Kidney epithelial cell (primary cell): Measurements from ENCODE around the gene SEC24C. TPM values are rescaled to one million over a fixed set of nuclear protein-coding genes. Genes with fewer than 3 reads are reported as not detected.
"Not testable (repeated sequence)": the region's sequence is repeated elsewhere in the genome, so short reads cannot be mapped to it uniquely, and the experiment has no call there.

Experiments
- DNase-seq: peaks from one replicate; pipeline ENCODE4 v3.0.0-alpha.2; 2010; ENCODE audit warnings: low read depth
- H3K27me3 ChIP-seq: 2 replicates; pipeline ENCODE4 v1.6.0; 2011; ENCODE audit warnings: low read length; ENCODE audit not compliant: control insufficient read depth, insufficient read depth
- H3K36me3 ChIP-seq: 2 replicates; pipeline ENCODE4 v1.5.1; 2011; ENCODE audit warnings: low read length; ENCODE audit not compliant: control insufficient read depth, insufficient read depth
- H3K4me3 ChIP-seq: 2 replicates; pipeline ENCODE4 v1.5.1; 2011; ENCODE audit warnings: low read depth, mild to moderate bottlenecking, control low read depth, low read length
- total RNA-seq: library from RNA; depleted of rRNA; stranded (reverse); fragments of >200 nt; gene quantifications from 2 replicates; pipeline ENCODE4 v1.2.3, GENCODE V29; 2015
- TF ChIP-seq, protein P1 (sequence below): IDR thresholded peaks from 2 replicates; pipeline ENCODE4 v1.5.1; 2011; ENCODE audit warnings: mild to moderate bottlenecking, moderate library complexity, low read length, control low read depth, inconsistent platforms; ENCODE audit not compliant: insufficient read depth, poor library complexity, severe bottlenecking

SEC24C gene
- total RNA-seq, 1 donor from 2014 or later: 61.0 TPM

GRCh38 chr10:73793456-73793855 lies 49.3 kb downstream of the SEC24C start:
- H3K36me3 ChIP-seq: peaks cover 1% of the 10 kb centered on the region
- no peak for DNase-seq
- no peak overlapping the region for H3K4me3 ChIP-seq
- no peaks in the 10 kb centered on the region for H3K27me3 ChIP-seq
- TF ChIP-seq, protein P1, sequence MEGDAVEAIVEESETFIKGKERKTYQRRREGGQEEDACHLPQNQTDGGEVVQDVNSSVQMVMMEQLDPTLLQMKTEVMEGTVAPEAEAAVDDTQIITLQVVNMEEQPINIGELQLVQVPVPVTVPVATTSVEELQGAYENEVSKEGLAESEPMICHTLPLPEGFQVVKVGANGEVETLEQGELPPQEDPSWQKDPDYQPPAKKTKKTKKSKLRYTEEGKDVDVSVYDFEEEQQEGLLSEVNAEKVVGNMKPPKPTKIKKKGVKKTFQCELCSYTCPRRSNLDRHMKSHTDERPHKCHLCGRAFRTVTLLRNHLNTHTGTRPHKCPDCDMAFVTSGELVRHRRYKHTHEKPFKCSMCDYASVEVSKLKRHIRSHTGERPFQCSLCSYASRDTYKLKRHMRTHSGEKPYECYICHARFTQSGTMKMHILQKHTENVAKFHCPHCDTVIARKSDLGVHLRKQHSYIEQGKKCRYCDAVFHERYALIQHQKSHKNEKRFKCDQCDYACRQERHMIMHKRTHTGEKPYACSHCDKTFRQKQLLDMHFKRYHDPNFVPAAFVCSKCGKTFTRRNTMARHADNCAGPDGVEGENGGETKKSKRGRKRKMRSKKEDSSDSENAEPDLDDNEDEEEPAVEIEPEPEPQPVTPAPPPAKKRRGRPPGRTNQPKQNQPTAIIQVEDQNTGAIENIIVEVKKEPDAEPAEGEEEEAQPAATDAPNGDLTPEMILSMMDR: no peak

DNA sequence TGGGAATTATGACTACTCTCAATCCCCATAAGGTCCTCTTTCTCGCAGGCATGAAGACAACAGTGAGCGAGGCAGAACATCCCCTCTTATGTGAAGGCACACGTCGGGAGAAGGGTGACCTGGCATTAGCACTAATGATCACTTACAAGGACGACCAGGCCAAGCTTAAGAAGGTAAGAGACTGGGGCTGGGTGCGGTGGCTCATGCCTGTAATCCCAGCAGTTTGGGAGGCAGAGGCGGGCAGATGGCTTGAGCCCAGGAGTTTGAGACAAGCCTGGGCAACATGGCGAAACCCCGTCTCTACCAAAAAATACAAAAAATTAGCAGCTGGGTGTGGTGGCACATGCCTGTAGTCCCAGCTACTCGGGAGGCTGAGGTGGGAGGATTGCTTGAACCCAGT lies 51.3 kb downstream of the SEC24C start:
- not testable (repeated sequence) for H3K36me3 ChIP-seq, DNase-seq, H3K27me3 ChIP-seq, H3K4me3 ChIP-seq

DNA sequence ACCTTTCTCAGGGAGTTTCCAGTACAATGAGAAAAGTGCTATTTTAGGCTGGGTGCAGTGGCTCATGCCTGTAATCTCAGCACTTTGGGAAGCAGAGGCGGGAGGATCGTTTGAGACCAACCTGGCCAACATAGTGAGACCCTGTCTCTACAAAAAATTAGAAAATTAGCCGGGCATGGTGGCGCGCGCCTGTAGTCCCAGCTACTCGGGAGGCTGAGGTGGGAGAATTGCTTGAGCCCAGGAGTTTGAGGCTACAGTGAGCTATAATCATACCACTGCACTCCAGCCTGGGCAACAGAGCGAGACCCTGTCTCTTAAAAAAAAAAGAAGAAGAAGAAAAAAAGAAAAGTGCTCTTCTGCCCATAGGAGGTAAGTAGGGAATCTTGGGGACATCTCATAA lies 51.9 kb downstream of the SEC24C start:
- H3K4me3 ChIP-seq, DNase-seq, H3K27me3 ChIP-seq, H3K36me3 ChIP-seq: not testable (repeated sequence)

DNA sequence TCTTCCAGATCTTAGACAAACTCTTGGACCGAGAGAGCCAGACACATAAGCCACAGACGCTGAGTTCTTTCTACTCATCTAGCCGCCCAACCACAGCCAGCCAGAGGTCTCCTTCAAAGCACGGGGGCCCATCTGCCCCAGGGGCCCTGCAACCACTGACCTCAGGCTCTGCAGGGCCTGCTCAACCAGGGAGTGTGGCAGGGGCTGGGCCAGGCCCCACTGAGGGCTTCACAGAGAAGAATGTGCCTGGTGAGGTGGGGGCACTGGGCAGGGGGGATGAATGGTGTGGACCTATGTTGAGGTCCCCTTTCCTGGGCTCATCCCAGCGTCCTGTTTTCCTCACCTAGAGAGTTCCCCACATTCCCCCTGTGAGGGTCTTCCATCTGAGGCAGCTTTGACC lies 52.6 kb downstream of the SEC24C start:
- peaks cover 1% of the 10 kb centered on the region for H3K36me3 ChIP-seq
- TF ChIP-seq, protein P1: no peak

DNA sequence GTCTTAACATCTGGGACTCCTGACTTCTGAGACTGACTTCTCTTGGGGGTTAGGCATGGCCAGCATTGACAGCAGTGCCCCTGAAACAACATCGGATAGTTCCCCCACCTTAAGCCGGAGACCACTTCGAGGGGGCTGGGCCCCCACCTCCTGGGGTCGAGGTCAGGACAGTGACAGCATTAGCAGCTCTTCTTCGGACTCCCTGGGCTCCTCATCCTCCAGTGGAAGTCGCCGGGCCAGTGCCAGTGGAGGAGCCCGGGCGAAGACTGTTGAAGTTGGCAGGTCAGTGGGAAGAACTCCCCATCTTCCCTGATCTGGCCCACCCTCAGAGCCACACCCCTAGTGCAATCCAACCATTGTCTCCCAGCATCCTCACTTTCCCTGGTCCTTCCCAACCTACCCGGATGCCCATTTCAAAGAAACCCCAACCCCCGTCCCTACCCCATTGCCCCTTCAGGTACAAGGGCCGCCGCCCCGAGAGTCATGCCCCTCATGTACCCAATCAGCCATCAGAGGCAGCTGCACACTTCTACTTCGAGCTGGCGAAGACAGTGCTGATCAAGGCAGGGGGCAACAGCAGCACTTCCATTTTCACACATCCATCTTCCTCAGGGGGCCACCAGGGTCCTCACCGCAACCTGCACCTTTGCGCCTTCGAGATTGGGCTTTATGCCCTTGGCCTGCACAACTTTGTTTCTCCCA lies 53.3 kb downstream of the SEC24C start:
- no peak overlapping the region for H3K4me3 ChIP-seq
- DNase-seq: no peak

More for the DNA sequence above, 52.6 kb downstream of the SEC24C start:
- H3K27me3 ChIP-seq: no peaks in the 10 kb centered on the region
- no peak for DNase-seq
- no peak overlapping the region for H3K4me3 ChIP-seq

GRCh38 chr10:73798087-73798486 lies 53.9 kb downstream of the SEC24C start:
- no peak for DNase-seq
- Histone ChIP-seq H3K4me3 (no peak overlapping the region), H3K36me3 (peaks cover 1% of the 10 kb centered on the region), H3K27me3 (no peaks in the 10 kb centered on the region)
- TF ChIP-seq, protein P1: no peak

More for the DNA sequence above, 53.3 kb downstream of the SEC24C start:
- TF ChIP-seq, protein P1: no peak
- Histone ChIP-seq H3K36me3 (peaks cover 1% of the 10 kb centered on the region), H3K27me3 (no peaks in the 10 kb centered on the region)

DNA sequence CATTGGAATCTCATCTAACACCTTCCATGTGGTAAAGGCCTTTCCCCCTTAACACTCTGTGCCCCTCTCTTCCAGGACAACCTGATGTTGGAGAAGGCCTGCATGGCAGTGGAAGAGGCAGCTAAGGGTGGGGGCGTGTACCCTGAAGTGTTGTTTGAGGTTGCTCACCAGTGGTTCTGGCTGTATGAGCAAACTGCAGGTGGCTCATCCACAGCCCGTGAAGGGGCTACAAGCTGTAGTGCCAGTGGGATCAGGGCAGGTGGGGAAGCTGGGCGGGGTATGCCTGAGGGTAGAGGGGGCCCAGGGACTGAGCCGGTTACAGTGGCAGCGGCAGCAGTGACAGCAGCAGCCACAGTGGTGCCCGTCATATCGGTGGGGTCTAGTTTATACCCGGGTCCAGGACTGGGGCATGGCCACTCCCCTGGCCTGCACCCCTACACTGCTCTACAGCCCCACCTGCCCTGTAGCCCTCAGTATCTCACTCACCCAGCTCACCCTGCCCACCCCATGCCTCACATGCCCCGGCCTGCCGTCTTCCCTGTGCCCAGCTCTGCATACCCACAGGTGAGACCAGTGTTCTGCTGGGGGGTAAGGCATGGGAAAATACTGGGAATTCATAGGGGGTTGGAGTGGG lies 54.9 kb downstream of the SEC24C start:
- DNase-seq: no peak
- H3K27me3 ChIP-seq: no peaks in the 10 kb centered on the region
- no peak overlapping the region for H3K4me3 ChIP-seq
- peaks cover 1% of the 10 kb centered on the region for H3K36me3 ChIP-seq
- TF ChIP-seq, protein P1: no peak
